HepG2 (cell line): ENCODE measurements around the gene KCNRG. TPM values are rescaled to one million over a fixed set of nuclear protein-coding genes. Genes with fewer than 3 reads are reported as not detected.
A peak's percentile ranks its signal among the peaks of the same experiment; 100 is the strongest.

Experiments used
- ASH2L ChIP-seq: fragments of 300-600, 200-600 bp; sonication (generic); IDR thresholded peaks from 2 replicates; pipeline ENCODE4 v1.7.0; 2017; ENCODE audit warnings: low read depth, mild to moderate bottlenecking, moderate library complexity, mixed read lengths, low read length; ENCODE audit not compliant: insufficient read length
- ATF1 ChIP-seq: IDR thresholded peaks from 2 replicates; pipeline ENCODE4 v1.6.1; 2016; ENCODE audit warnings: mild to moderate bottlenecking, control low read depth
- ATM ChIP-seq: fragments of 450-650 bp; IDR thresholded peaks from 2 replicates; pipeline ENCODE4 v1.7.1; 2017; ENCODE audit warnings: mild to moderate bottlenecking, borderline replicate concordance
- BCL6 ChIP-seq: IDR thresholded peaks from 2 replicates; pipeline ENCODE4 v1.6.1; 2016; ENCODE audit warnings: missing genetic modification reagents, missing compliant biosample characterization
- BORCS8-MEF2B ChIP-seq: sonication (generic); formaldehyde crosslinking; IDR thresholded peaks from 2 replicates; pipeline ENCODE4 v1.8.0; 2022; ENCODE audit warnings: mild to moderate bottlenecking, missing genetic modification reagents
- ERF ChIP-seq: IDR thresholded peaks from 2 replicates; pipeline ENCODE4 v1.6.1; 2018; ENCODE audit warnings: missing biosample characterization, missing genetic modification reagents
- FOXM1 ChIP-seq: sonication (generic); formaldehyde crosslinking; IDR thresholded peaks from 2 replicates; pipeline ENCODE4 v1.5.0; 2020; ENCODE audit warnings: missing genetic modification reagents
- KLF13 ChIP-seq: sonication (generic); formaldehyde crosslinking; IDR thresholded peaks from 2 replicates; pipeline ENCODE4 v1.4.0; 2020; ENCODE audit warnings: mild to moderate bottlenecking, missing genetic modification reagents
- MAFG ChIP-seq: sonication (generic); formaldehyde crosslinking; IDR thresholded peaks from 2 replicates; pipeline ENCODE4 v1.5.1; 2020; ENCODE audit warnings: mild to moderate bottlenecking, missing genetic modification reagents
- MED13 ChIP-seq: sonication (generic); formaldehyde crosslinking; IDR thresholded peaks from 2 replicates; pipeline ENCODE4 v1.5.0; 2020; ENCODE audit warnings: missing genetic modification reagents
- PCBP1 ChIP-seq: fragments of 200-400 bp; formaldehyde crosslinking; IDR thresholded peaks from 2 replicates; pipeline ENCODE4 v1.6.1; 2017; ENCODE audit warnings: mild to moderate bottlenecking, low read depth, low read length, borderline replicate concordance
- RFX3 ChIP-seq: IDR thresholded peaks from 2 replicates; pipeline ENCODE4 v1.6.1; 2016; ENCODE audit warnings: missing biosample characterization, missing genetic modification reagents
- SIX4 ChIP-seq: sonication (generic); formaldehyde crosslinking; IDR thresholded peaks from 2 replicates; pipeline ENCODE4 v1.4.0; 2020; ENCODE audit warnings: missing genetic modification reagents
- SOX13 ChIP-seq, 3 experiments: fragments of 450-650 bp in 1 of 3; sonication (generic) in 1 of 3; formaldehyde crosslinking in 1 of 3; IDR thresholded peaks in 2 of 3; conservative IDR thresholded peaks in 1 of 3; 2 replicates each; pipeline versions ENCODE4 v1.5.0 to v1.6.1; 2016 to 2020; ENCODE audit warnings: antibody characterized with exemption in 1 of 3, mild to moderate bottlenecking in 1 of 3, missing compliant biosample characterization in 1 of 3, missing genetic modification reagents in 1 of 3, moderate library complexity in 1 of 3
- ZNF326 ChIP-seq: sonication (generic); formaldehyde crosslinking; IDR thresholded peaks from 2 replicates; pipeline ENCODE4 v1.4.0; 2020; ENCODE audit warnings: missing genetic modification reagents, borderline replicate concordance
- ZNF367 ChIP-seq: sonication (generic); formaldehyde crosslinking; IDR thresholded peaks from 2 replicates; pipeline ENCODE4 v1.4.0; 2020; ENCODE audit warnings: missing genetic modification reagents, borderline replicate concordance
- ZNF432 ChIP-seq: sonication (generic); formaldehyde crosslinking; IDR thresholded peaks from 2 replicates; pipeline ENCODE4 v1.5.0; 2020; ENCODE audit warnings: missing genetic modification reagents, mild to moderate bottlenecking, borderline replicate concordance
- ZNF496 ChIP-seq: sonication (generic); formaldehyde crosslinking; IDR thresholded peaks from 2 replicates; pipeline ENCODE4 v1.8.1; 2023; ENCODE audit warnings: mild to moderate bottlenecking, moderate library complexity, missing genetic modification reagents; ENCODE audit not compliant: insufficient replicate concordance
- ZNF577 ChIP-seq: sonication (generic); formaldehyde crosslinking; IDR thresholded peaks from 2 replicates; pipeline ENCODE4 v1.4.0; 2020; ENCODE audit warnings: mild to moderate bottlenecking, low read depth, missing genetic modification reagents, borderline replicate concordance
- ZNF619 ChIP-seq: sonication (generic); formaldehyde crosslinking; IDR thresholded peaks from 2 replicates; pipeline ENCODE4 v1.4.0; 2020; ENCODE audit warnings: mild to moderate bottlenecking, missing genetic modification reagents
- ZNF660 ChIP-seq: sonication (generic); formaldehyde crosslinking; IDR thresholded peaks from 2 replicates; pipeline ENCODE4 v1.5.1; 2020; ENCODE audit warnings: mild to moderate bottlenecking, low read depth, missing genetic modification reagents, borderline replicate concordance
- ZNF792 ChIP-seq: IDR thresholded peaks from 2 replicates; pipeline ENCODE4 v1.6.1; 2016
- ZSCAN9 ChIP-seq: IDR thresholded peaks from 2 replicates; pipeline ENCODE4 v1.6.1; 2016; ENCODE audit warnings: borderline replicate concordance
- polyA plus RNA-seq, 8 experiments: library from polyadenylated mRNA; depleted of rRNA in 3 of 8; stranded (reverse) in 7 of 8; unstranded in 1 of 8; fragments of >200 nt; fragmentation: Illumina TruSeq in 4 of 8; extraction: Trizol in 4 of 8; gene quantifications; 2 replicates each; pipeline versions ENCODE4 v1.2.1 to v1.2.3, GENCODE V29; 2011 to 2016; ENCODE audit warnings: low read depth in 4 of 8, missing spikeins in 1 of 8, mixed read lengths in 1 of 8; ENCODE audit not compliant: insufficient read depth in 1 of 8
- total RNA-seq, 5 experiments: library from RNA; depleted of rRNA; stranded (reverse); fragments of >200 nt; fragmentation: Illumina TruSeq; extraction: Trizol; gene quantifications; 2 replicates each; pipeline ENCODE4 v1.2.3, GENCODE V29; 2016; ENCODE audit warnings: low read depth in 1 of 5
- TF ChIP-seq, protein P1 (sequence below): sonication (generic); formaldehyde crosslinking; IDR thresholded peaks from 2 replicates; pipeline ENCODE4 v1.4.0; 2020; ENCODE audit warnings: missing genetic modification reagents
- TF ChIP-seq, protein P2 (sequence below): sonication (generic); formaldehyde crosslinking; IDR thresholded peaks from 2 replicates; pipeline ENCODE4 v1.4.0; 2020; ENCODE audit warnings: missing genetic modification reagents
- TF ChIP-seq, protein P3 (sequence below): sonication (generic); formaldehyde crosslinking; IDR thresholded peaks from 2 replicates; pipeline ENCODE4 v1.5.0; 2020; ENCODE audit warnings: mild to moderate bottlenecking, missing genetic modification reagents, borderline replicate concordance

The KCNRG gene
- total and polyA plus RNA-seq, 2 of the 13 experiments (the other 11 are each of a cell fraction or from before 2014, with no cell fraction given) = 1.0 to 1.5 TPM

DNA sequence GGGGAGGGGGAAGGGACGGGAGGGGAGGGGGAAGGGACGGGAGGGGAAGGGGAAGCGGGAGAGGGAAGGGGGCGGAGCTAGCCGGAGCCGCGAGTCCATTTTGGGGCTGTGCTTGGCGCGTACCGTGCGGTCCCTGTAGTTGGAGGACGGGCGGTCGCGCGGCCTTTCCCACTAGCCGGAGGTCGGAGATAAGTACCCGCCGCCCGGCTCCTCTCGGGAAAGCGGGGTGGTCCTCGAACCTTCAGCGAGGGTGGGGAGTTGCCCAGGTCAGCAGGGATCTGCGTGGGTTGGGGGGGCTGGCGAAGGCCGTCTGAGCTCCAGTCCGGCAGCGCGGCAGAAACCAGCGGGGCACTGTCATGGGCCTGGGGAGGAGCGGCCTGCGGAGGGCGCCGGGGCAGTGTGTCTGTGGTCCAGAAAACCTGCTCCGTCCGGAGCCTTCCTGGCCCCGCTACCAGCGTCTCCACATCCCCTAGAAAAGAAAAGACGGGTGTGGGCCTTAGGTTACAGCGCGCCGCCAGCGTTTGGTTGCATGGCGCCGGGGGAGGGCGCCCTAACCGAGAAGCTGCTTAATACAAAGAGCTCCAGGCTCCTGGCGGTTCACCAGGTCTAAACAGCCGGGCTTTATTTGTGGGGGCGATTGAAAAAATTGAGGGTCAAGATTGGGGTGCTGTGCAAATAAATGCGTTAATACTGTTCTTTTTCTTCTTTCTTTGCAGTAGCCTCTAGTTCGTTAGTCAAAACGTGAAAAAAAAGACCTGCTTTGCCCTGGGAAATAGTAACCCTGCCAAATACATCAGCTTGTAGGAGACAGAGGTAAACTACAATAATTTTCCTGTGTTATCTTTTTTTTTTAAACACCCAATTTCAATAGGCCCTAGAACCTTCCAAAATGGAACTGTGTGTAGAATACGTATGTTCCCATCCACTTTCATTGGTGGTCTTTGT is 18.0 kb upstream of the KCNRG start, which contains the start of gene TRIM13 (continued):
- TF ChIP-seq, protein P1, sequence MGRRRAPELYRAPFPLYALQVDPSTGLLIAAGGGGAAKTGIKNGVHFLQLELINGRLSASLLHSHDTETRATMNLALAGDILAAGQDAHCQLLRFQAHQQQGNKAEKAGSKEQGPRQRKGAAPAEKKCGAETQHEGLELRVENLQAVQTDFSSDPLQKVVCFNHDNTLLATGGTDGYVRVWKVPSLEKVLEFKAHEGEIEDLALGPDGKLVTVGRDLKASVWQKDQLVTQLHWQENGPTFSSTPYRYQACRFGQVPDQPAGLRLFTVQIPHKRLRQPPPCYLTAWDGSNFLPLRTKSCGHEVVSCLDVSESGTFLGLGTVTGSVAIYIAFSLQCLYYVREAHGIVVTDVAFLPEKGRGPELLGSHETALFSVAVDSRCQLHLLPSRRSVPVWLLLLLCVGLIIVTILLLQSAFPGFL = no peak
- TF ChIP-seq MED13 (CRISPR knock-in tag) (peak; percentile 61; the same call in 1 of the 2 replicates), ATM (no peak), RFX3 (no peak), KLF13 (CRISPR knock-in tag) (no peak), ZSCAN9 (CRISPR knock-in tag) (0 out of 2 replicates have a peak, but pooled peaks have one; percentile 24), ASH2L (peak; percentile 91), ZNF432 (CRISPR knock-in tag) (no peak), ZNF660 (CRISPR knock-in tag) (0 out of 2 replicates have a peak, but pooled peaks have one; percentile 47), PCBP1 (peak; percentile 100), BCL6 (CRISPR knock-in tag) (peak; percentile 17; the same call in 1 of the 2 replicates), ZNF326 (CRISPR knock-in tag) (no peak), MAFG (no peak), SIX4 (CRISPR knock-in tag) (no peak), ZNF496 (no peak), ATF1 (CRISPR knock-in tag) (no peak), FOXM1 (CRISPR knock-in tag) (no peak), ZNF792 (CRISPR knock-in tag) (peak; percentile 27; the same call in 1 of the 2 replicates), ERF (CRISPR knock-in tag) (peak; percentile 65), SOX13 (IDR thresholded peaks at IDR 0.05) (no peak), SOX13 (CRISPR knock-in tag; conservative IDR thresholded peaks at IDR 0.05 in 1 of 2, IDR thresholded peaks at IDR 0.05 in 1 of 2) (peak in 1 of 2 experiments; percentile 27; a peak in 1 of 4 replicates), ZNF619 (CRISPR knock-in tag) (no peak), BORCS8-MEF2B (CRISPR knock-in tag) (peak; percentile 52; the same call in 1 of the 2 replicates), ZNF577 (CRISPR knock-in tag) (no peak), ZNF367 (peak; percentile 36; the same call in 1 of the 2 replicates)
- TF ChIP-seq, protein P2, sequence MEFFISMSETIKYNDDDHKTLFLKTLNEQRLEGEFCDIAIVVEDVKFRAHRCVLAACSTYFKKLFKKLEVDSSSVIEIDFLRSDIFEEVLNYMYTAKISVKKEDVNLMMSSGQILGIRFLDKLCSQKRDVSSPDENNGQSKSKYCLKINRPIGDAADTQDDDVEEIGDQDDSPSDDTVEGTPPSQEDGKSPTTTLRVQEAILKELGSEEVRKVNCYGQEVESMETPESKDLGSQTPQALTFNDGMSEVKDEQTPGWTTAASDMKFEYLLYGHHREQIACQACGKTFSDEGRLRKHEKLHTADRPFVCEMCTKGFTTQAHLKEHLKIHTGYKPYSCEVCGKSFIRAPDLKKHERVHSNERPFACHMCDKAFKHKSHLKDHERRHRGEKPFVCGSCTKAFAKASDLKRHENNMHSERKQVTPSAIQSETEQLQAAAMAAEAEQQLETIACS (CRISPR knock-in tag) = no peak
- TF ChIP-seq, protein P3, sequence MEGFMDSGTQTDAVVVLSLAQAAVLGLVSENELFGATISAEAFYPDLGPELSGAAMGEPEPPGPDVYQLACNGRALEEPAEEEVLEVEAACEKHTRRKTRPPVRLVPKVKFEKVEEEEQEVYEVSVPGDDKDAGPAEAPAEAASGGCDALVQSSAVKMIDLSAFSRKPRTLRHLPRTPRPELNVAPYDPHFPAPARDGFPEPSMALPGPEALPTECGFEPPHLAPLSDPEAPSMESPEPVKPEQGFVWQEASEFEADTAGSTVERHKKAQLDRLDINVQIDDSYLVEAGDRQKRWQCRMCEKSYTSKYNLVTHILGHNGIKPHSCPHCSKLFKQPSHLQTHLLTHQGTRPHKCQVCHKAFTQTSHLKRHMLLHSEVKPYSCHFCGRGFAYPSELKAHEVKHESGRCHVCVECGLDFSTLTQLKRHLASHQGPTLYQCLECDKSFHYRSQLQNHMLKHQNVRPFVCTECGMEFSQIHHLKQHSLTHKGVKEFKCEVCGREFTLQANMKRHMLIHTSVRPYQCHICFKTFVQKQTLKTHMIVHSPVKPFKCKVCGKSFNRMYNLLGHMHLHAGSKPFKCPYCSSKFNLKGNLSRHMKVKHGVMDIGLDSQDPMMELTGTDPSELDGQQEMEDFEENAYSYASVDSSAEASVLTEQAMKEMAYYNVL (CRISPR knock-in tag) = no peak; the same call in 1 of the 2 replicates
